GM18873 (cell line): ENCODE results near the gene C16orf96.

Source experiments
- ATAC-seq: cut with Tn5 transposase; IDR thresholded peaks from one replicate; pipeline ENCODE4 v1.9.1; 2021; ENCODE audit warnings: mild to moderate bottlenecking, moderate library complexity, moderate number of reproducible peaks; ENCODE audit not compliant: unreplicated experiment, low FRiP score

Gene C16orf96

GRCh38 chr16:4524571-4524970, 31.6 kb upstream of the C16orf96 start:
- ATAC-seq, result no peak

DNA sequence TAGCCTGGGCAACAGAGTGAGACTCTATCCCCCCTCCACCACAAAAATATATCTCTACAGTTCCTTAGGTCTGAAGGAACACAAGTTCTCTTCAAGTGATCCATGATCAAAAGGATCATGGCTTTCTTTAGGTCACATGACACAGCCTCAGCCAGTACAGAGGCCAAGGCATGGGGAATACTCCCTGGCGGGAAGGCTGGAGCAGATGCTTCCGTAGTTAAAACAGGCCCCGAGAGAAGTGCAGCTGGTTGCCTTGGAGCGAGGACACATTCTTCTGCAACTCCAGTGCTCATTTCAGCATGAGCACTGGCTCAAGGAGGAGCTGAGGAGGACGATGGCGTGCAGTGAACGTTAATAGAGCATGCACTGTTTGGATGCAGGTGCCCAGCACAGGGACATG, 31.1 kb upstream of the C16orf96 start:
- ATAC-seq, result no peak

- no peak for ATAC-seq
Measured at GRCh38 chr16:4525634-4526277, 30.4 kb upstream of the C16orf96 start.

DNA sequence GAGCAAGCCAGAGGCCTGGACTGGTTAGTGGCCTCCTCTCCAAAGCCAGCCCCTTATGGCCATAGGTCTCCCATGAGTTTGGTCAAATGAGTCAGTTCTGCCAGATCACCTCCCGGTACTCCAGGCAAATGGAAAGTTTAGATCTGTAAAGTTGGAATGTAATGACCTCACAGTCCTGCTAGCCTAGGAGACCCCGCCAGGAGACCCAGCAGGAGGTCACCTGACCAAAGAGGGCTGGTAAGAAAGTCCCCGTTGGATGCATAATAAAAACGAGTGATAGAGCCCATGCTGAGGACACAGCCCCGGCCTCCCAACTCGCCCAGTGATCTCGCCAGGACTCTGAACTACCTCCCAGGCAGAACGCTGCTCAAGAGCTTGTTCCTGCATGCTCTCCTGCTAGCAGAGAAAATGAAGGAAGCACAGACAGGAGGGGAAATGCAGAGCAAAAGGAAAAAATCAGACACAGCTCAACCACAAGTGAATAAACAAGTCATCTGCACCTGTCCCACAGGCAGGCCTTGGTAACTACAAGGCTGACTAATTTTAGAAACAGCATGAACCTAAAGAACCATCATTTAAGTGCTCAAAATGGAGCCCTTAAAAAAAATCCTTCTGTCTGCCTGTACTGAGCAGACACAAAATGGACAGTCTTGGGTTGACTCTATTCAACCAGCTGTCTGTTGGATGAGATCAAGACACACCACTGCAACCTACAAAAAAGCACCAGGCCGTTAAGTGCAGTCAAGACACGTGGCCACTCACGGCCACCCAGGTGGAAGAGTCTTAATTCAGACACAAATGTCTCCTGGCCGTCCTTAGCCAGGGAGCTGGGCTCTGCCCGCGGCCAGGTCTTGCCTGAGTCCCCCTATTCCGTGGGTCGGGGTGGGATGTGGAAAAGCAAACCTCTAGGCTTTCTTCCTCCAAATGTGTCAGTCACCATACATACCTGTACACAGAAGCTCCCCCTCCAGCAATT, 26.8 kb upstream of the C16orf96 start:
- no peak for ATAC-seq

DNA sequence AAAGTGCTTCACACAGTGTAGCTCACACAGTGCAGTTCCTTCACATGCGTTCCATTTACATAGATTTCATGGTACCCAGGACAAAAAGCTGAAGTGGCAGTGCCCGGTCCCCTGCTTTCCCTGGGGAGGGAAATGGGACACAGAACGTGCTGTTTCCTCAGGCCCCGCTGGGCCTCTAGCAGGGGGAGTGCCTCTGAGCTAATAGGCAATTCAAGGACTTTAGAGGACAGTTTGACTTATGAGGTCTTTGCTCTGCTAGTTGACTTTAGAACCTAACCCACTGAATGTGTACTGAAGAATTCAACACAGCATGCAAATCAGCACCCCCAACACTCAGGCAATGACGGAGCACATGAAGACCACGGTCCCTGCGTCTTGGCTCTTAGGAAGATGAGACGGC, 24.3 kb upstream of the C16orf96 start:
- ATAC-seq, result no peak

- ATAC-seq, result no peak
Measured at GRCh38 chr16:4532238-4532637, 23.9 kb upstream of the C16orf96 start.

DNA sequence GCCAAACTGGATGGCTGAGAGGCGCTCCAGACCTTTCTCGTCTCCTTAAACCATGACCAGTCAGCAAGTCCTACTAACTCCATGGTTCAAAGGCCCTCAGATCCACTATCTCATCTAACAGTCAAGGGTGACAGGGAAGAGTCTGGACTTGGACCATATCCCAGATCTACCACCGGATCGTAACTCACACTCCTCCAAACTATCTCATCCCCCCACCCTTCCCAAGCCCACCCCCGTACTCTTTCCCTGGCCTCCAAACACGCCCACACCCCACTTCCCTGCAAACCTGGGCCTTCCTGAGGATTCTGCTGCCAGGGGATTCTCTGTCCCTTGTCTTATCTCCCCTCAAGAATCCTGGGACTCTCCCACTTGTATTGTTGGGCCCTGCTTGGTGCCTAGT, 22.6 kb upstream of the C16orf96 start:
- ATAC-seq, result no peak

GRCh38 chr16:4534151-4534790, 21.9 kb upstream of the C16orf96 start:
- ATAC-seq, result no peak

GRCh38 chr16:4535627-4536108, 20.5 kb upstream of the C16orf96 start:
- ATAC-seq, result no peak

GRCh38 chr16:4536391-4537106, 19.6 kb upstream of the C16orf96 start:
- ATAC-seq, result no peak

DNA sequence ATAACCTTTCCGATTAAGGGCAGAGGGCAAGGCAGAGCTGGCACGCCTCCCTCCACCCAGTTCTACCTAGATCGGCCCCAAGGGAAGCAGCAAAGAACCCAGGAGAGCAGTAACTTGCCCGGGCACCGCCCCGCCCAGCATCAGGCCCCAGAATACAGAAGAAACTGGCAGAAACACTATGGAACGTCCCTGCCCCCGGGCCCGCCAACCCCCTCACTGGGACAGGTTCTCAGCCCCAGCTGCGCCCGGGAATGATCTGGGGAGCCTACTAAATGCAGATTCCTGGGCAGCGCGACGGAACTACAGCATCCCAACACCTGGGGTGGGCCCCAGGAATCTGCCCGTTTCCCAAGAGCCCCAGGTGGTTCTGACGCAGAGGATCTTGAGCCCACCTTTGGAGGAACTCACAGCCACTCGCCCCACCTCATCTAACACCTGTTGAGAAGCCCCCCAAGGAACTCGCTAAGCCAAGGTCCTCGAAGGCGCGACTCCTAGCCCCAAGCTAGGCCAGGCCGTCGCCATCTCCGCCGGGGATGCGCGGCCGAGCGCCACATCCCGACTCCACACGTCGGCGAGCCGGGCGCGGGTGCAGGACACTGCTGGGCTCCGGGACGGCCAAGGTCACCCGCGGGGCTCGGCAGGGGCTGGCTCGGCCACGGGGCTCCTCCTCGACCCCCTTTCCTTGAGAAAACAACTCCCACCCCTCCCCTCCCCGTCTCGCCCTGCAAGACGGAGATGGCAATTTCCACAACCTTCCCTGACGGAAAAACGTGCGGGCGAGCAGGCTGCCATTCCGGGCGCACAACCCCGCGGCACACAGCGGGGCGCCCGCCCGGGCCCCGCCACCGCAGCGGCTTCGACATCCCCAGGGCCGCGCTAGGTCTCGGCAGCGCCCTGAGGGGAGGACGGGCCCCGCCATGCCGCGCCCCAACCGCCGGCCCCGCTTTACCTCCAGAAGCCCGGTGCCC, 18.5 kb upstream of the C16orf96 start:
- no peak for ATAC-seq

DNA sequence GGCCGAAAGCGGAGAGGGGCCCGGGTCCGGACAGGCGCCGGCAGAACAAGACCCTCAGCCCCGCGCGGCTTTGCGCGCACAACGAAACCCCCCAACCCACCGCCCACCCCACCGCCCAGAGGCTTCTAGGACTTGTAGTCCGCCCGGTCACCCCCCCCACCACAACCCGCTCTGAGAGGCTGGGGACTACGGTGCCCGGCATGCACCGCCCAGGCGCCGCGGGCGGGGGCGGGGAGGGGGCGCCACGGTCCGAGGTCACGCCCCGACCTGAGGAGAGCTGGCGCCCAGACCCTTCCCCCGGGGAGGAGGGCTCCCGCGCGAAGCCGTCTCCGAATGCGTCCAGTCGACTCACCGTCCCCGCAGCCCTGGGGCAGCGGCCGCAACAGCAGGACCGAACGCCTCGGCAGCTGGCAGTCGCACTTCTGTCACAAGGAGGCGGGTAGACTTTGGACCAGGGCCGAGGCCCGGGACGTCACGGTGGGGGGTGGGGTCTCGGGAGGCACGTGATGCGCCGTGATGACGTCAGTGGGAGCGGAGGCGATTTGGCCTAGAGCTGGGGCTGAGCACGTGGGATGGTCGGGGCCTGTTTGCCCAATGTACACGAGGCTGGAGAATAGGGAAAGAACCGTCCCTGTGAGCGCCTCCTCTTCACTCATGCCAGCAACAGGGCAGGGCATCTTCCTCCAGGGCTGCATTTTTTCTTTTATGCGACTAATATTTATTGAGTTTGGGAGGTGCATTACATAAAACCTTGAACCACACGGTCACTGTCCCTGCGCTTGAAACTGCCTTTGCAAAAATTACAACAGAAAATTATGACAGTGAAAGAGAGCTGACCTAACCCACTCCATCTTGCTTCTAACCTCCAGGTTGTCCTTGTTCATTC, 17.5 kb upstream of the C16orf96 start, which contains the start of gene CDIP1:
TSS of gene CDIP1 (minus strand) at position 424 of the 886 bp plus-strand sequence. CDS start 24,643 bp downstream, outside the sequence.
- no peak for ATAC-seq

- no peak for ATAC-seq
Measured at GRCh38 chr16:4539716-4540284, 16.3 kb upstream of the C16orf96 start.

GRCh38 chr16:4544473-4544872, 11.7 kb upstream of the C16orf96 start:
- no peak for ATAC-seq

DNA sequence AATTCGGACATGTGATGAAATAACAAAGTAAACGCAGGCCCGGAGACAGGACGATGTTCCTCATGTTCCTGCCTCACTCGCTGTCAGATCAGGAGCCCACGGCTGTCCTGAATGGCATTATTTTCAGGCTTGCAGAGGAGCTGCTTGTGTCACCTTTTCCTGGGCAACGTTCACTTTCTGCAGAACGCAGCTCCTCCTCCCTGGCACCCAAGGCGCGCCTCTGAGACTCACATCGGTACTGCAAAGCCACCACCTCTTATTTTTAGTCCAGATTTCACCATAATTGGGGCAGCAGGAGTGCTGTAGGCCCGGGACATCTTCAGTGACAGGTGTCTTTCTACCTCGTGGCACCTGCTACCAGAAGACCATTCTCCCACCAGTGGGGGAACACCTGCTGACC, 8.0 kb upstream of the C16orf96 start:
- no peak for ATAC-seq

DNA sequence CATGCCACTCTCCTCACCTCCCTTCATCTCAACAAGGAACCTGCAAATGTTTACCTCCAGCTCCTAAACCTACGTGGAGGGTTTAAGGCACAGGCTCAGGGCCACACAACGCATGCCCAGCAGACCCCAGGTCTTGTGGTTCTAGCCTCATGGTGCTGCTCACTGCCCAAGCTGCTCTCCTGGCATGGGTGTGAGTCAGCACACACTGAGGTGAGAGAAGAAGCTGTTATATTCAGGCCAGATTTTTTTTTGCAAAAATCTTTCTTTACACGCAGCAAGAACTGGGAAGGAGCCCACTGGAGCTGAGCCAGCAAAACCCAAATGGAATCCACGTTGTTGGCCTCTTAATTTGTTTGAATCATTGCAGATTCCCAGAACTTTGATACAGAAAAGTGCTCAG, 5.5 kb upstream of the C16orf96 start:
- ATAC-seq, result no peak

DNA sequence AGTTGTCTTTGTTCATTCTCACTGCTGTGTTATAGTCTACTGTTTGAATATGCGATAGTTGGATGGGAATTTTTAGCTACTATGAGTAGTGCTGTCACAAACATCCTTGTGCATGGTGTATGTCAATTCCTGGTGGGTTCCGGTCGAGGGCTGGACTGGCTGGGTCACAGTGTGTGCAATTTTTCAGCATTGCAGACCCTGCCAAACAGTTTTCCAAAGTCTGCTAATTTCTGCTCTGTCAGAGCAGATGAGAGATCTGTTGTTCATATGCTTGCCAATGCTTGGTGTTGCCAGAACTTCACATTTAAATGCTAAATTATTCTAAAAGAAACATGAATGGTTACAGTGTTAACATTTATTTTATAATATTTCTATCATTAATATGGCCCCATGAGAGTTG, 3.6 kb upstream of the C16orf96 start:
- no peak for ATAC-seq

DNA sequence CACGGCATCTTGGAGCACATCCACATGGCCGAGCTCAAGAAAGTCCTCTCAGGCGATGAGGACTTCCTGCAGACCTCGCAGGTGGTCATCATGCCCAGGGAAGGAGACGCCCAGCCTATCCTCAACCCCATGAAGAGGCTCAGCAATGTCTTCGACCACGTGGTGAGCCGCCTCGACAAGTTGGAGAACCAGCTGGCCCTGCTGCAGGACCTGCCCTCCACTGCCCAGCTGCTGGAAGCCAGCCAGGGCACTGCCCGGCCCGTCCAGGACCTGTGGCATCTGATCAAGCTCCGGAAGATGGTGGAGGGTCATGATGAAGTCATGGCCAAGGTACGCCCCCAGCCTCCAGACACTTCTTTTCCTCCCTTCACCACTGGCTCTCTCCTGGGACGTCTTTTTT, 440 bp downstream of the C16orf96 start:
- ATAC-seq, result no peak
